GM12878 (cell line): ENCODE measurements around the gene FAM107A. TPM values are rescaled to one million over a fixed set of nuclear protein-coding genes. Genes with fewer than 3 reads are reported as not detected.

Experiments used
- ATAC-seq: fragments of 200-7000 bp; cut with Tn5 transposase; 3 replicates; pipeline ENCODE4 v1.9.1; 2020; ENCODE audit warnings: mild to moderate bottlenecking, moderate library complexity
- BruUV-seq: library from RNA; stranded (reverse); fragments of 400-500 nt; replicated peaks from 2 replicates; lab custom pipeline; 2021; lab: Mats Ljungman, UMichigan
- CTCF ChIA-PET: fragments of 300-600 bp; sonication (Branson Sonifier 250); formaldehyde crosslinking; extraction: SDS; loops from one replicate; lab custom pipeline; 2021; ENCODE audit warnings: inconsistent platforms; lab: Yijun Ruan, JAX
- POLR2A ChIA-PET: fragments of 350-600 bp; formaldehyde crosslinking; extraction: SDS; loops from one replicate; lab custom pipeline; 2021; ENCODE audit warnings: inconsistent platforms; lab: Charles Lee
- RAD21 ChIA-PET: fragments of 300-600 bp; sonication (Branson Sonifier 250); formaldehyde crosslinking; loops from one replicate; lab custom pipeline; 2023; ENCODE audit warnings: antibody characterized with exemption; ENCODE audit not compliant: unreplicated experiment; lab: Charles Lee
- SMC1A ChIA-PET: fragments of 300-600 bp; sonication (Branson Sonifier 250); formaldehyde crosslinking; loops from one replicate; lab custom pipeline; 2023; ENCODE audit not compliant: unreplicated experiment, uncharacterized antibody; lab: Charles Lee
- DNase-seq: peaks from one replicate; pipeline ENCODE4 v3.0.0-alpha.2; 2011; ENCODE audit warnings: low read depth, low spot score
- FAIRE-seq: peaks from 3 replicates; lab custom pipeline; 2011; peaks lifted over from hg19 to GRCh38; lab: Jason Lieb, UNC
- H2AFZ ChIP-seq: 2 replicates; pipeline ENCODE4 v1.6.0; 2011; ENCODE audit warnings: low read depth, low read length, control low read depth; ENCODE audit not compliant: control insufficient read depth
- H3K27ac ChIP-seq: 2 replicates; pipeline ENCODE4 v1.5.1; 2011; ENCODE audit warnings: control low read depth; ENCODE audit not compliant: control insufficient read depth, insufficient read depth
- H3K27me3 ChIP-seq, 2 experiments: replicated peaks in 1 of 2; 2 replicates each; pipeline versions ENCODE4 v1.6.0 to v1.6.1; 2011; ENCODE audit warnings: low read length in 1 of 2; ENCODE audit not compliant: control insufficient read depth in 2 of 2, insufficient read depth in 2 of 2
- H3K36me3 ChIP-seq, 2 experiments: 2 replicates each; pipeline ENCODE4 v1.5.1; 2011; ENCODE audit warnings: low read length in 1 of 2; ENCODE audit not compliant: control insufficient read depth in 2 of 2, insufficient read depth in 2 of 2
- H3K4me1 ChIP-seq: 2 replicates; pipeline ENCODE4 v1.6.1; 2011; ENCODE audit warnings: mild to moderate bottlenecking, low read length, moderate library complexity, mixed read lengths; ENCODE audit not compliant: control insufficient read depth, insufficient read depth
- H3K4me2 ChIP-seq: 2 replicates; pipeline ENCODE4 v1.6.0; 2011; ENCODE audit warnings: control low read depth; ENCODE audit not compliant: control insufficient read depth, insufficient read depth
- H3K4me3 ChIP-seq: fragments of 200-600 bp; sonication (generic); 2 replicates; pipeline ENCODE4 v1.5.1; 2016
- H3K79me2 ChIP-seq: 2 replicates; pipeline ENCODE4 v1.6.0; 2011; ENCODE audit warnings: low read length; ENCODE audit not compliant: control insufficient read depth, insufficient read depth
- H3K9ac ChIP-seq: 2 replicates; pipeline ENCODE4 v1.8.0; 2011; ENCODE audit warnings: low read length, control low read depth, mixed read lengths; ENCODE audit not compliant: control insufficient read depth, insufficient read depth
- H3K9me3 ChIP-seq: replicated peaks from 3 replicates; pipeline ENCODE4 v1.5.1; 2011; ENCODE audit warnings: mild to moderate bottlenecking, low read length; ENCODE audit not compliant: control insufficient read depth, insufficient read depth
- H4K20me1 ChIP-seq: 2 replicates; pipeline ENCODE4 v1.6.0; 2011; ENCODE audit not compliant: control insufficient read depth, insufficient read depth
- BHLHE40 ChIP-seq, 2 experiments: fragments of 450-650 bp in 1 of 2; IDR thresholded peaks; 2 replicates each; pipeline ENCODE4 v1.6.1; 2011 to 2017; ENCODE audit warnings: low read depth in 2 of 2, borderline replicate concordance in 1 of 2, improper control_type of control experiment in 1 of 2, low read length in 1 of 2, mild to moderate bottlenecking in 1 of 2
- CREB1 ChIP-seq: IDR thresholded peaks from 2 replicates; pipeline ENCODE4 v1.6.1; 2012; ENCODE audit warnings: low read depth, mild to moderate bottlenecking, inconsistent platforms
- IRF4 ChIP-seq: IDR thresholded peaks from 2 replicates; pipeline ENCODE4 v1.6.1; 2011; ENCODE audit warnings: low read depth, low read length
- JUNB ChIP-seq: IDR thresholded peaks from 2 replicates; pipeline ENCODE4 v1.6.1; 2016; ENCODE audit warnings: antibody characterized with exemption, mild to moderate bottlenecking
- NFYB ChIP-seq: IDR thresholded peaks from 2 replicates; pipeline ENCODE4 v1.6.1; 2011; ENCODE audit warnings: low read depth, mild to moderate bottlenecking, low read length, improper control_type of control experiment, moderate library complexity; ENCODE audit not compliant: insufficient read depth
- NR2C1 ChIP-seq: fragments of 450-650 bp; IDR thresholded peaks from 2 replicates; pipeline ENCODE4 v1.6.1; 2017; ENCODE audit warnings: antibody characterized with exemption, mild to moderate bottlenecking, moderate library complexity
- RAD51 ChIP-seq: fragments of 450-650 bp; IDR thresholded peaks from 2 replicates; pipeline ENCODE4 v1.6.1; 2016; ENCODE audit warnings: moderate library complexity, mild to moderate bottlenecking, inconsistent platforms
- RELA ChIP-seq: fragments of 450-650 bp; IDR thresholded peaks from 2 replicates; pipeline ENCODE4 v1.8.0; 2014; ENCODE audit warnings: borderline replicate concordance; ENCODE audit not compliant: partially characterized antibody
- RUNX3 ChIP-seq: IDR thresholded peaks from 2 replicates; pipeline ENCODE4 v1.6.1; 2012; ENCODE audit warnings: low read length, inconsistent platforms
- TAF1 ChIP-seq: IDR thresholded peaks from 2 replicates; pipeline ENCODE4 v1.6.1; 2011; ENCODE audit warnings: mild to moderate bottlenecking, low read depth, low read length, borderline replicate concordance
- YBX1 ChIP-seq: fragments of 450-650 bp; IDR thresholded peaks from 2 replicates; pipeline ENCODE4 v1.6.1; 2016; ENCODE audit warnings: antibody characterized with exemption
- ZBED1 ChIP-seq: IDR thresholded peaks from 2 replicates; pipeline ENCODE4 v1.6.1; 2016; ENCODE audit warnings: borderline replicate concordance
- ZNF24 ChIP-seq: fragments of 450-650 bp; IDR thresholded peaks from 2 replicates; pipeline ENCODE4 v1.6.1; 2017; ENCODE audit warnings: antibody characterized with exemption, mild to moderate bottlenecking
- WGBS: methylation state at CpG from one replicate; pipeline ENCODE4 v1.1.6; 2016; ENCODE audit warnings: low lambda C conversion rate; ENCODE audit not compliant: insufficient replicate concordance, insufficient coverage; ENCODE audit errors: missing lambda C conversion rate; 5-methylcytosine and 5-hydroxymethylcytosine counted together
- in situ Hi-C: fragments of 300-500 bp; cut with MboI; formaldehyde crosslinking; loops from 9 replicates; pipeline ENCODE4 v1.14.3; 2018; ENCODE audit warnings: mixed read lengths
- intact Hi-C: fragments of 100-400 bp; cut with micrococcal nuclease; formaldehyde crosslinking; loops from one replicate; pipeline ENCODE4 v1.14.2; 2022; ENCODE audit not compliant: unreplicated experiment
- polyA plus RNA-seq, 11 experiments: library from polyadenylated mRNA; depleted of rRNA in 4 of 11; unstranded in 6 of 11; stranded (reverse) in 5 of 11; fragments of >200 nt; fragmentation: Nextera tagmentation in 4 of 11; fragmentation: Illumina TruSeq in 1 of 11; extraction: Ambion mirVana in 4 of 11; extraction: Trizol in 1 of 11; gene quantifications; 1 replicate in 1 of 11; 2 replicates in 10 of 11; pipeline versions ENCODE4 v1.2.1 to v1.2.3, GENCODE V29; 2011 to 2016; ENCODE audit warnings: inconsistent platforms in 2 of 11, missing spikeins in 2 of 11, low read depth in 1 of 11
- total RNA-seq, 4 experiments: library from RNA; depleted of rRNA in 3 of 4; stranded (reverse); fragments of >200 nt in 3 of 4; fragmentation: Illumina TruSeq in 1 of 4; extraction: Trizol in 1 of 4; gene quantifications; 2 replicates each; pipeline versions ENCODE4 v1.2.1 to v1.2.3, GENCODE V29; 2013 to 2021
- TF ChIP-seq, protein P1 (sequence below): fragments of 450-650 bp; IDR thresholded peaks from 2 replicates; pipeline ENCODE4 v1.6.1; 2017; ENCODE audit warnings: mild to moderate bottlenecking, low read depth, inconsistent platforms; ENCODE audit not compliant: poor library complexity, severe bottlenecking
- TF ChIP-seq, protein P2 (sequence below): IDR thresholded peaks from 2 replicates; pipeline ENCODE4 v1.6.1; 2011; ENCODE audit warnings: borderline replicate concordance, low read depth, mild to moderate bottlenecking, moderate library complexity, mixed read lengths, low read length; ENCODE audit not compliant: insufficient read depth; ENCODE audit errors: extremely low read length

The FAM107A gene
- total and polyA plus RNA-seq, 10 of the 15 experiments (the other 5 are each of a cell fraction or from before 2014, with no cell fraction given): not detected

GRCh38 chr3:58612830-58613229 lies 35.6 kb upstream of the FAM107A start:
- WGBS: 48% methylated on average over 9 of the region's 9 CpGs
- no peak overlapping the region for H3K27ac ChIP-seq
- ChIA-PET POLR2A (no interaction called here), SMC1A (no interaction called here), CTCF (interaction anchor here (0.6 to 1.1 kb wide), 3 partner anchors 42 to 288 kb away, joined by 3 to 4 read pairs (median 4); no protein-coding TSS in a partner anchor), RAD21 (interaction anchor here (1.3 kb wide), 1 partner anchor 17 kb away, joined by 3 read pairs; no protein-coding TSS in a partner anchor)
- H3K4me2 ChIP-seq: no peak overlapping the region
- no TSS peak for BruUV-seq
- H3K9me3 ChIP-seq: no peaks in the 10 kb centered on the region
- intact Hi-C loops (no loop called here), in situ Hi-C loops (no loop called here)
- FAIRE-seq (no peak), DNase-seq (no peak), ATAC-seq (no peak)
- no peak overlapping the region for H3K4me3 ChIP-seq
- H3K79me2 ChIP-seq: no peaks in the 10 kb centered on the region
- H3K36me3 ChIP-seq: no peaks in the 10 kb centered on the region
- no peak overlapping the region for H2AFZ ChIP-seq
- no peaks in the 10 kb centered on the region for H4K20me1 ChIP-seq
- H3K4me1 ChIP-seq: peaks cover 5% of the 10 kb centered on the region; the same call in 1 of the 2 replicates
- H3K27me3 ChIP-seq: no peaks in the 10 kb centered on the region; a peak in 1 of 4 replicates
- H3K9ac ChIP-seq: no peak overlapping the region
- TF ChIP-seq TAF1: no peak

DNA sequence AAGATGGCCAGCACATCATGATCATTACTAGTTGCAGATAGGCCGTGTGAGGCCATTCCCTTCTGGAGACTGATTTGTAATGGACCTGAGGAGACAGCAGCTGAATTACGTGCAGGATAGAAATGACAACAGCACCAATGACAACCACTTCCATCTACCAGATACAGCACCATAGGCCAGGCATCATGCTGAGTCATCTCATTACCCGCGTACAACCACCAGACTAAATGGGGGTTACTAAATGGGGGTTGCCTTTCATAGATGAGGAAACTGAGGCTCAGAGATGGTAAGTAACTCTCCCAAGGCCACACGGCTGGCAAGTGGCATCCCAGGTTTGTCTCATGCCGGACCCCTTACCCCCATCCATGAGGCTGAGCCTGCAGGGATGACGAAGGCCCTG lies 32.8 kb upstream of the FAM107A start:
- POLR2A ChIA-PET: no interaction called here
- Histone ChIP-seq H2AFZ (no peak overlapping the region), H4K20me1 (no peaks in the 10 kb centered on the region), H3K36me3 (no peaks in the 10 kb centered on the region), H3K27me3 (no peaks in the 10 kb centered on the region; a peak in 1 of 4 replicates), H3K4me3 (no peak overlapping the region), H3K27ac (no peak overlapping the region), H3K4me2 (no peak overlapping the region), H3K4me1 (peaks cover 5% of the 10 kb centered on the region; the same call in 1 of the 2 replicates), H3K9ac (no peak overlapping the region), H3K79me2 (no peaks in the 10 kb centered on the region), H3K9me3 (no peaks in the 10 kb centered on the region; the same call in 2 of the 3 replicates)
- CTCF ChIA-PET: interaction anchor here (0.6 to 1.4 kb wide), 2 partner anchors 21 to 58 kb away, joined by 3 read pairs; no protein-coding TSS in a partner anchor
- SMC1A ChIA-PET: no interaction called here
- no TSS peak for BruUV-seq
- intact Hi-C loops (no loop called here), in situ Hi-C loops (no loop called here)
- FAIRE-seq (peak; percentile 74), ATAC-seq (peak; percentile 71), DNase-seq (peak; percentile 16)
- 11% methylated on average over 7 of the region's 7 CpGs for WGBS
- RAD21 ChIA-PET: no interaction called here
- no peak for TF ChIP-seq RELA
- peak; percentile 71 for TF ChIP-seq JUNB
- TF ChIP-seq, protein P1, sequence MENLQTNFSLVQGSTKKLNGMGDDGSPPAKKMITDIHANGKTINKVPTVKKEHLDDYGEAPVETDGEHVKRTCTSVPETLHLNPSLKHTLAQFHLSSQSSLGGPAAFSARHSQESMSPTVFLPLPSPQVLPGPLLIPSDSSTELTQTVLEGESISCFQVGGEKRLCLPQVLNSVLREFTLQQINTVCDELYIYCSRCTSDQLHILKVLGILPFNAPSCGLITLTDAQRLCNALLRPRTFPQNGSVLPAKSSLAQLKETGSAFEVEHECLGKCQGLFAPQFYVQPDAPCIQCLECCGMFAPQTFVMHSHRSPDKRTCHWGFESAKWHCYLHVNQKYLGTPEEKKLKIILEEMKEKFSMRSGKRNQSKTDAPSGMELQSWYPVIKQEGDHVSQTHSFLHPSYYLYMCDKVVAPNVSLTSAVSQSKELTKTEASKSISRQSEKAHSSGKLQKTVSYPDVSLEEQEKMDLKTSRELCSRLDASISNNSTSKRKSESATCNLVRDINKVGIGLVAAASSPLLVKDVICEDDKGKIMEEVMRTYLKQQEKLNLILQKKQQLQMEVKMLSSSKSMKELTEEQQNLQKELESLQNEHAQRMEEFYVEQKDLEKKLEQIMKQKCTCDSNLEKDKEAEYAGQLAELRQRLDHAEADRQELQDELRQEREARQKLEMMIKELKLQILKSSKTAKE: no peak
- no peak for TF ChIP-seq NFYB
- no peak for TF ChIP-seq ZBED1
- no peak for TF ChIP-seq NR2C1
- TF ChIP-seq, protein P2, sequence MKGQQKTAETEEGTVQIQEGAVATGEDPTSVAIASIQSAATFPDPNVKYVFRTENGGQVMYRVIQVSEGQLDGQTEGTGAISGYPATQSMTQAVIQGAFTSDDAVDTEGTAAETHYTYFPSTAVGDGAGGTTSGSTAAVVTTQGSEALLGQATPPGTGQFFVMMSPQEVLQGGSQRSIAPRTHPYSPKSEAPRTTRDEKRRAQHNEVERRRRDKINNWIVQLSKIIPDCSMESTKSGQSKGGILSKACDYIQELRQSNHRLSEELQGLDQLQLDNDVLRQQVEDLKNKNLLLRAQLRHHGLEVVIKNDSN: peak; percentile 41
- no peak for TF ChIP-seq YBX1
- TF ChIP-seq RUNX3: peak; percentile 73
- TF ChIP-seq BHLHE40 (IDR thresholded peaks at IDR 0.05; ENCODE audit: borderline replicate concordance in 1 of 2, low read depth in 2 of 2, low read length in 1 of 2): peak; percentile 66 to 88
- TF ChIP-seq IRF4: peak; percentile 86
- peak; percentile 28; the same call in 1 of the 2 replicates for TF ChIP-seq RAD51
- TF ChIP-seq ZNF24: no peak
- 0 out of 2 replicates have a peak, but pooled peaks have one; percentile 24 for TF ChIP-seq CREB1
